ENCODE measurements around the gene ITGB4. TPM values are rescaled to one million over a fixed set of nuclear protein-coding genes. Genes with fewer than 3 reads are reported as not detected.

Gene ITGB4
- total and polyA plus RNA-seq, 2 of the 13 experiments (the other 11 are each of a cell fraction or from before 2014, with no cell fraction given), result 6.9 to 14.5 TPM

GRCh38 chr17:75755205-75755901 lies 34.1 kb downstream of the ITGB4 start (continued):
- TF ChIP-seq, protein P1, sequence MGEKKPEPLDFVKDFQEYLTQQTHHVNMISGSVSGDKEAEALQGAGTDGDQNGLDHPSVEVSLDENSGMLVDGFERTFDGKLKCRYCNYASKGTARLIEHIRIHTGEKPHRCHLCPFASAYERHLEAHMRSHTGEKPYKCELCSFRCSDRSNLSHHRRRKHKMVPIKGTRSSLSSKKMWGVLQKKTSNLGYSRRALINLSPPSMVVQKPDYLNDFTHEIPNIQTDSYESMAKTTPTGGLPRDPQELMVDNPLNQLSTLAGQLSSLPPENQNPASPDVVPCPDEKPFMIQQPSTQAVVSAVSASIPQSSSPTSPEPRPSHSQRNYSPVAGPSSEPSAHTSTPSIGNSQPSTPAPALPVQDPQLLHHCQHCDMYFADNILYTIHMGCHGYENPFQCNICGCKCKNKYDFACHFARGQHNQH (CRISPR knock-in tag; IDR thresholded peaks at IDR 0.05), result no peak
- TF ChIP-seq, protein P2, sequence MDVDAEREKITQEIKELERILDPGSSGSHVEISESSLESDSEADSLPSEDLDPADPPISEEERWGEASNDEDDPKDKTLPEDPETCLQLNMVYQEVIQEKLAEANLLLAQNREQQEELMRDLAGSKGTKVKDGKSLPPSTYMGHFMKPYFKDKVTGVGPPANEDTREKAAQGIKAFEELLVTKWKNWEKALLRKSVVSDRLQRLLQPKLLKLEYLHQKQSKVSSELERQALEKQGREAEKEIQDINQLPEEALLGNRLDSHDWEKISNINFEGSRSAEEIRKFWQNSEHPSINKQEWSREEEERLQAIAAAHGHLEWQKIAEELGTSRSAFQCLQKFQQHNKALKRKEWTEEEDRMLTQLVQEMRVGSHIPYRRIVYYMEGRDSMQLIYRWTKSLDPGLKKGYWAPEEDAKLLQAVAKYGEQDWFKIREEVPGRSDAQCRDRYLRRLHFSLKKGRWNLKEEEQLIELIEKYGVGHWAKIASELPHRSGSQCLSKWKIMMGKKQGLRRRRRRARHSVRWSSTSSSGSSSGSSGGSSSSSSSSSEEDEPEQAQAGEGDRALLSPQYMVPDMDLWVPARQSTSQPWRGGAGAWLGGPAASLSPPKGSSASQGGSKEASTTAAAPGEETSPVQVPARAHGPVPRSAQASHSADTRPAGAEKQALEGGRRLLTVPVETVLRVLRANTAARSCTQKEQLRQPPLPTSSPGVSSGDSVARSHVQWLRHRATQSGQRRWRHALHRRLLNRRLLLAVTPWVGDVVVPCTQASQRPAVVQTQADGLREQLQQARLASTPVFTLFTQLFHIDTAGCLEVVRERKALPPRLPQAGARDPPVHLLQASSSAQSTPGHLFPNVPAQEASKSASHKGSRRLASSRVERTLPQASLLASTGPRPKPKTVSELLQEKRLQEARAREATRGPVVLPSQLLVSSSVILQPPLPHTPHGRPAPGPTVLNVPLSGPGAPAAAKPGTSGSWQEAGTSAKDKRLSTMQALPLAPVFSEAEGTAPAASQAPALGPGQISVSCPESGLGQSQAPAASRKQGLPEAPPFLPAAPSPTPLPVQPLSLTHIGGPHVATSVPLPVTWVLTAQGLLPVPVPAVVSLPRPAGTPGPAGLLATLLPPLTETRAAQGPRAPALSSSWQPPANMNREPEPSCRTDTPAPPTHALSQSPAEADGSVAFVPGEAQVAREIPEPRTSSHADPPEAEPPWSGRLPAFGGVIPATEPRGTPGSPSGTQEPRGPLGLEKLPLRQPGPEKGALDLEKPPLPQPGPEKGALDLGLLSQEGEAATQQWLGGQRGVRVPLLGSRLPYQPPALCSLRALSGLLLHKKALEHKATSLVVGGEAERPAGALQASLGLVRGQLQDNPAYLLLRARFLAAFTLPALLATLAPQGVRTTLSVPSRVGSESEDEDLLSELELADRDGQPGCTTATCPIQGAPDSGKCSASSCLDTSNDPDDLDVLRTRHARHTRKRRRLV (CRISPR knock-in tag; IDR thresholded peaks at IDR 0.05), result no peak
- TF ChIP-seq ZNF331 (CRISPR knock-in tag; IDR thresholded peaks at IDR 0.05) (no peak), ZNF749 (CRISPR knock-in tag; IDR thresholded peaks at IDR 0.05; ENCODE audit: borderline replicate concordance) (no peak), RELA (CRISPR knock-in tag; IDR thresholded peaks at IDR 0.05) (no peak), SSRP1 (CRISPR knock-in tag; IDR thresholded peaks at IDR 0.05) (no peak), ZNF709 (CRISPR knock-in tag; IDR thresholded peaks at IDR 0.05) (no peak), ZNF235 (CRISPR knock-in tag; IDR thresholded peaks at IDR 0.05; ENCODE audit: borderline replicate concordance) (0 out of 2 replicates have a peak, but pooled peaks have one; percentile 16)
- TF ChIP-seq, protein P3, sequence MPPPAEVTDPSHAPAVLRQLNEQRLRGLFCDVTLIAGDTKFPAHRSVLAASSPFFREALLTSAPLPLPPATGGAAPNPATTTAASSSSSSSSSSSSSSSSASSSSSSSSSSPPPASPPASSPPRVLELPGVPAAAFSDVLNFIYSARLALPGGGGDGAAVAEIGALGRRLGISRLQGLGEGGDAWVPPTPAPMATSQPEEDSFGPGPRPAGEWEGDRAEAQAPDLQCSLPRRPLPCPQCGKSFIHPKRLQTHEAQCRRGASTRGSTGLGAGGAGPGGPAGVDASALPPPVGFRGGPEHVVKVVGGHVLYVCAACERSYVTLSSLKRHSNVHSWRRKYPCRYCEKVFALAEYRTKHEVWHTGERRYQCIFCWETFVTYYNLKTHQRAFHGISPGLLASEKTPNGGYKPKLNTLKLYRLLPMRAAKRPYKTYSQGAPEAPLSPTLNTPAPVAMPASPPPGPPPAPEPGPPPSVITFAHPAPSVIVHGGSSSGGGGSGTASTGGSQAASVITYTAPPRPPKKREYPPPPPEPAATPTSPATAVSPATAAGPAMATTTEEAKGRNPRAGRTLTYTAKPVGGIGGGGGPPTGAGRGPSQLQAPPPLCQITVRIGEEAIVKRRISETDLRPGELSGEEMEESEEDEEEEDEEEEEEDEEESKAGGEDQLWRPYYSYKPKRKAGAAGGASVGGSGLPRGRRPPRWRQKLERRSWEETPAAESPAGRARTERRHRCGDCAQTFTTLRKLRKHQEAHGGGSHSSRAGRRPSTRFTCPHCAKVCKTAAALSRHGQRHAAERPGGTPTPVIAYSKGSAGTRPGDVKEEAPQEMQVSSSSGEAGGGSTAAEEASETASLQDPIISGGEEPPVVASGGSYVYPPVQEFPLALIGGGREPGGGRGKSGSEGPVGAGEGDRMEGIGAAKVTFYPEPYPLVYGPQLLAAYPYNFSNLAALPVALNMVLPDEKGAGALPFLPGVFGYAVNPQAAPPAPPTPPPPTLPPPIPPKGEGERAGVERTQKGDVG (CRISPR knock-in tag; IDR thresholded peaks at IDR 0.05; ENCODE audit: borderline replicate concordance), result no peak
- TF ChIP-seq, protein P4, sequence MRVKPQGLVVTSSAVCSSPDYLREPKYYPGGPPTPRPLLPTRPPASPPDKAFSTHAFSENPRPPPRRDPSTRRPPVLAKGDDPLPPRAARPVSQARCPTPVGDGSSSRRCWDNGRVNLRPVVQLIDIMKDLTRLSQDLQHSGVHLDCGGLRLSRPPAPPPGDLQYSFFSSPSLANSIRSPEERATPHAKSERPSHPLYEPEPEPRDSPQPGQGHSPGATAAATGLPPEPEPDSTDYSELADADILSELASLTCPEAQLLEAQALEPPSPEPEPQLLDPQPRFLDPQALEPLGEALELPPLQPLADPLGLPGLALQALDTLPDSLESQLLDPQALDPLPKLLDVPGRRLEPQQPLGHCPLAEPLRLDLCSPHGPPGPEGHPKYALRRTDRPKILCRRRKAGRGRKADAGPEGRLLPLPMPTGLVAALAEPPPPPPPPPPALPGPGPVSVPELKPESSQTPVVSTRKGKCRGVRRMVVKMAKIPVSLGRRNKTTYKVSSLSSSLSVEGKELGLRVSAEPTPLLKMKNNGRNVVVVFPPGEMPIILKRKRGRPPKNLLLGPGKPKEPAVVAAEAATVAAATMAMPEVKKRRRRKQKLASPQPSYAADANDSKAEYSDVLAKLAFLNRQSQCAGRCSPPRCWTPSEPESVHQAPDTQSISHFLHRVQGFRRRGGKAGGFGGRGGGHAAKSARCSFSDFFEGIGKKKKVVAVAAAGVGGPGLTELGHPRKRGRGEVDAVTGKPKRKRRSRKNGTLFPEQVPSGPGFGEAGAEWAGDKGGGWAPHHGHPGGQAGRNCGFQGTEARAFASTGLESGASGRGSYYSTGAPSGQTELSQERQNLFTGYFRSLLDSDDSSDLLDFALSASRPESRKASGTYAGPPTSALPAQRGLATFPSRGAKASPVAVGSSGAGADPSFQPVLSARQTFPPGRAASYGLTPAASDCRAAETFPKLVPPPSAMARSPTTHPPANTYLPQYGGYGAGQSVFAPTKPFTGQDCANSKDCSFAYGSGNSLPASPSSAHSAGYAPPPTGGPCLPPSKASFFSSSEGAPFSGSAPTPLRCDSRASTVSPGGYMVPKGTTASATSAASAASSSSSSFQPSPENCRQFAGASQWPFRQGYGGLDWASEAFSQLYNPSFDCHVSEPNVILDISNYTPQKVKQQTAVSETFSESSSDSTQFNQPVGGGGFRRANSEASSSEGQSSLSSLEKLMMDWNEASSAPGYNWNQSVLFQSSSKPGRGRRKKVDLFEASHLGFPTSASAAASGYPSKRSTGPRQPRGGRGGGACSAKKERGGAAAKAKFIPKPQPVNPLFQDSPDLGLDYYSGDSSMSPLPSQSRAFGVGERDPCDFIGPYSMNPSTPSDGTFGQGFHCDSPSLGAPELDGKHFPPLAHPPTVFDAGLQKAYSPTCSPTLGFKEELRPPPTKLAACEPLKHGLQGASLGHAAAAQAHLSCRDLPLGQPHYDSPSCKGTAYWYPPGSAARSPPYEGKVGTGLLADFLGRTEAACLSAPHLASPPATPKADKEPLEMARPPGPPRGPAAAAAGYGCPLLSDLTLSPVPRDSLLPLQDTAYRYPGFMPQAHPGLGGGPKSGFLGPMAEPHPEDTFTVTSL (CRISPR knock-in tag; IDR thresholded peaks at IDR 0.05; ENCODE audit: borderline replicate concordance), result no peak
- TF ChIP-seq, protein P5, sequence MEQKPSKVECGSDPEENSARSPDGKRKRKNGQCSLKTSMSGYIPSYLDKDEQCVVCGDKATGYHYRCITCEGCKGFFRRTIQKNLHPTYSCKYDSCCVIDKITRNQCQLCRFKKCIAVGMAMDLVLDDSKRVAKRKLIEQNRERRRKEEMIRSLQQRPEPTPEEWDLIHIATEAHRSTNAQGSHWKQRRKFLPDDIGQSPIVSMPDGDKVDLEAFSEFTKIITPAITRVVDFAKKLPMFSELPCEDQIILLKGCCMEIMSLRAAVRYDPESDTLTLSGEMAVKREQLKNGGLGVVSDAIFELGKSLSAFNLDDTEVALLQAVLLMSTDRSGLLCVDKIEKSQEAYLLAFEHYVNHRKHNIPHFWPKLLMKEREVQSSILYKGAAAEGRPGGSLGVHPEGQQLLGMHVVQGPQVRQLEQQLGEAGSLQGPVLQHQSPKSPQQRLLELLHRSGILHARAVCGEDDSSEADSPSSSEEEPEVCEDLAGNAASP (CRISPR knock-in tag; IDR thresholded peaks at IDR 0.05; ENCODE audit: borderline replicate concordance), result no peak
